CD4-positive, alpha-beta T cell treated with Interleukin-6 for 4 hours (primary cell): ENCODE results near the gene MTX2.

Experiments used
- DNase-seq: peaks from one replicate; pipeline ENCODE4 v3.0.0-alpha.2; 2020; ENCODE audit warnings: mixed read lengths

MTX2 gene

DNA sequence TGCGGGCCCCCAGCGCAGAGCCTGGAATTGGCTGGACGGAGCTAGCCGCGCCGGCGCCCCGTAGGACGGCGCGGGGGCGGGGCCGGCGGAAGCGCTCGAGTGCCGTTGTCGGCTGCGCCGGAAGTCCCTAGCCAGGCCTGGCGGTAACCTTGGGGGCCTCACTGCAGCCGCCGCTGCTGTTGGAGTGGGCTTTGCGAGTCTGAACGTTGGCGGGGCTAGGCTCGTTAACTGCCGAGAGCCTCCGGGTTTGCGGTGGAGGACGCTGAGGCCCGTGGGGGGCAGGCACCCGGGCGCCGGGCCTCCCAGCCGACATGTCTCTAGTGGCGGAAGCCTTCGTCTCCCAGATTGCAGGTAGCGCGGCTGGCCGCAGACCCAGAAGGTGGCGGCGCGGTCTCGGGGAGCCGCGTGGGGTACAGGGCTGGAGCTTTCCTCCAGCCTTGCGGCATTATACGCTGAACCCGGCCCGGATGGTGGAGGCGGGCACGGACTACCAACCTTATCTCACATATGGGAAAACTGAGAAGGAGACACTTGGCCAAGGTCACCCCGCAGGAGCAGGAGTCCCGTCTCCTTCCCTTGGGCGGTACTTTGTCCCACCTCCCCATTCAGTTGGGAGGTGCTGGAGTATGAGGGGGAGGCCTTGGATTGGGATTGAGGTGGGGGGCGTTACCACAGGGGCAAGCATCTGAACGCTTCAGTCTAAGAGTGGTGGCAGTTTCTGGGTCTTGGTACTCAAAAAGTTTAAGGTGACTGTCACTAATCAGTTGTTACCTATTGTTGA lies at the start of gene MTX2:
Gene MTX2 (plus strand): TSS at position 124 of the 781 bp plus-strand sequence. CDS start 188 bp downstream, at position 312.
- peak; percentile 74 for DNase-seq

DNA sequence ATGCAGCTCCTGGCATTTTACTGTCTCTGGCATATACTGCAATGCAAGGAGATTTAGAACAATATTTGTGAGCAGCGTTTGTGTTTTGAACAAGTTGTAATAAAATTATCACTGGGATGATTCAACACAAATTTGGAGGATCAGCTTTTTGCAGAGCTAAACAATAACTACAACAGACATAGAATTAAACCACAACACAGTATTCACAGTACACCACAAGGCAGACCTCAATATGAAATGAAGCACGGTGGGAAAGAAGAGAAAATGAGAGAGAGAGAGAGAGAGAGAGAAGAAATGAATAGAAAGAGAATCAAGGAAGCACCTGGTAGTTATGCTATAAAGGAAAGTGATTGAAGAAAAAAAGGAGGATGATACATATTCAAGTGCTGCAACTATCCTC lies 41.4 kb upstream of the MTX2 start:
- DNase-seq, result no peak

DNA sequence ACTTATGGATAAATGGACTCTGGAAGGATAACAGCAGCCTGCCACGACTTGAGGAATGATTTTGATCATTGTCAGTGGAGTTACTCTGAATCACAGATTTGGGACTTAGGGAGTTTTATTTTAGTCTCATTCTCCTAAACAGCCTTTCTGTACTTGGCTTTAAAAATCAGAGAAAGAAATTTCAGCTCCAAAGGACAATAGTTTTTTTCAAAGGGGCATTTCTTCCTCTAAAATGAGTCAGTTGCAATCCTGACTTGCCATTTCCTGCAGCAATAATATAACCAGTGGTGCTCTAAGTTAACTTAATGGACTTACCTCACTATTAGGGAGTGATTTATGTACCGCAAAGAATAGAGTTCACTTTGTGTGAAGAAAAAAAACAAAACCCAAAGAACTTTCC lies 35.1 kb upstream of the MTX2 start:
- no peak for DNase-seq

DNA sequence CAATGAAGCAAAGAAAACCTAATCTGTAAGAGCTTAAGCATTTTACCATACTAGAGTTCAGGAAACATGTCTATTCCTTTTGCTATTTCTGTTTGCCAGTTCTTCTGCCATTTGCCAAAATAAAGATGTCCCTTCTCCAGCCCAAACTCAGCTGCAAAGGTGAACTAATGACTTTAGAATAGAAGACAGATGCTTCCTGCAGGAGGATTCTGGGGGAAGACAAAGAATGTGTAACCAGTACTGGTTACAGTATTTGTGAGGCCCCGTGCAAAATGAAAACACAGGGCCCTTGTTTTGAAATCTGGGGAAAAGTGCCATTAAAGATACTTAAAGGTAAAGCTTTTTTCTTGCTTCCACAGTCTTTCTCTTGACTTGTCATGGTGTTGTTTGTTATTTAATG lies 34.3 kb upstream of the MTX2 start:
- no peak for DNase-seq

DNA sequence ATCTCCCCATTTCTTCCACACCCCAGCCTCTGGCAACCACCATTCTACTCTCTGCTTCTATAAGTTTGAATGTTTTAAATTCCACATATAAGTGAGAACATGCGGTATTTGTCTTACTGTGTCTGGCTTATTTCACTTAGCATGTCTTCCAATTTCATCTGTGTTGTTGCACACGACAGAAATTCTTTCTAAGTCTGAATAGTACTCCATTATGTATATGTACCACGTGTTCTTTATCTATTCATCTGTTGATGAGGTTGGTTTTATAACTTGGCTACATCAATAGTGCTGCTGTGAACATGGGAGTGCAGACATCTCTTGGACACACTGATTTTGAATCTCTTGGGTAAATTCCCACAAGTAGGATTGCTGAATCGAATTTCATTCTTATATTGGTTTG lies 31.8 kb upstream of the MTX2 start:
- DNase-seq, result no peak

DNA sequence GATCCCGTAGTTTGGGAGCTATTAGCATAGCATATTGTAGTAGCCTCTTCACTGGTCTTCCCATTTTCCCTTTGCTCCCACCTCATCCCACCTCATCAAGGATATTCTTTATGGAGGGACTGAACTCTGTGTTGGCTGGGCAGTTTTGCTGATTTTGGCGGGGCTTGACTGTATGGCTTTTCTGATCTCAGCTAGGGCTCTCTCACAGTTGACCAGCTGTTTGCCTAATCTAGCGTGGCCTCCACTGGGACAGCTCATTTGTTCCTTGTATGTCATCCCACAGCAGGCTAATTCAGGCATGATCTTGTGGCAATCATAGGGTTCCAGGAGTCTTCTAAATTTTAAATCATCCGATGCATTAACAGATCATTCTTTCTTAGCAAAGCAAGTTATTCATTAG lies 30.2 kb upstream of the MTX2 start:
- no peak for DNase-seq

DNA sequence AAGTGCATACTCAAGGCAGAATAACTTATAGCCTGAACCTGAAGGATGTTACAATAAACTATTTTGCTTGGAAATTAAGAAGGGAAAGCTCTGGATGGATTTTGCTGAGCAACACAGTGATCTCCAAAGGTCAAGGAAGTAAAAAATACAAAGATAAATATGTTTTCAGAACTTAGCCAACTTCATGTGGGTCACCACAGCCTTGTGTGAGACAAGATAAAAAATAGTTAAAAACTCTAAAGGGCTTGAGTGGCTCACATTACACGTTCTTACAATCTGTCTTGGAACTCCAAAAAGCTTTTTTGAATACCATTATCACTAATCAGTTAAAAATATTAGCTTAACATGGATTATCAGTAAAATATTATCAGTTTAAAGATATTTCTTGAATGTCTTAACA lies 28.9 kb upstream of the MTX2 start:
- no peak for DNase-seq

DNA sequence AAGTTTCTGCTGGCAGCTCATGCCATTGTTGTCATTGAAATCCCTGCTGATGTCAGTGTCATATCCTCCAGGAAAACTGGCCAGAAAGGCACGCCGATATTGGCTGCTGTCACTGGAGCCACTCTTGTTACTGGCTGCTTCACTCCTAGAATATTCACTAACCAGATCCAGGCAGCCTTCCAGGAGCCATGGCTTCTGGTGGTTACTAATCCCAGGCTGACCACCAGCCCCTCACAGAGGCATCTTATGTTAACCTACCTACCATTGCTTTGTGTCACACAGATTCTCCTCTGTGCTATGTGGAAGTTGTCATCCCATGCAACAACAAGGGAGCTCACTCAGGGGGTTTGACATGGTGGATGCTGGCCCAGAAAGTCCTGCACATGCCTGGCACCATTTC lies 27.0 kb upstream of the MTX2 start:
- DNase-seq, result no peak

DNA sequence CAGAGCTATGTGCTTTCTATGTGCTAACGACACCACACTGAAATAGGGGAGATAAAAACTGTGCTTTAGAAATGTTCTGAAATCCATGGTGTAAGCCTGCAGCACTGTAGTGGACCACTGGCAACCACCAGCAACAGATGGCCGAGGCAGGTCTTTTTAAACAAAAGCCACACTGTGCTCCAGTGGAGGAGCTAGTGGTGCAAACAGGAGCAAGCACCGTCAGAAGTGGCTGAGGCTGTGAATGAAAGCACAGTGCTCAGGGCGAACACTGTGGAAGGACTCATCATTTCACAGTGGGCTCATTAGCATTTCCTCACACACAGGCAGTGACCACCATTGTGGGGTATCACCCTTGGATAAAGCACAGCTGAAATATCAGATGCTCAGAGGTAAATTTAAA lies 22.9 kb upstream of the MTX2 start:
- DNase-seq, result no peak

DNA sequence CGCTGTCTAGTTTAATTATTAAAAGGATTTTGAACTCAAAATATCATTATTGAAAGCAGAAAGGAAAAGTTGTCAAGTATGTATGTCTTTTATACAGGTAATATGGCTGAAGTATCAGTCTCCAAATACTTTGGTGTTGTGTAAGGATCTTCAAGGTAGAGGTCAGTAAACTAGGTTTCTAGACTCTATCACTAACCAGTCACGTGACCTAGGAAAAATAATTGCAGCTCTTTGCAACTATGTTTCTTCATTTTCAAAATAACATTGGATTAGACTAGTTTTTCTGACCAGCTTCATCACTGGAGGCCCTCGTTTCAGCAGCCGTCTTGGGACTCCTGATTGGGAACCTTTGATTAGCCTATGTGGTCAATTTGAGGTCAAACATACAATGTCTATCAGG lies 21.4 kb upstream of the MTX2 start:
- no peak for DNase-seq

DNA sequence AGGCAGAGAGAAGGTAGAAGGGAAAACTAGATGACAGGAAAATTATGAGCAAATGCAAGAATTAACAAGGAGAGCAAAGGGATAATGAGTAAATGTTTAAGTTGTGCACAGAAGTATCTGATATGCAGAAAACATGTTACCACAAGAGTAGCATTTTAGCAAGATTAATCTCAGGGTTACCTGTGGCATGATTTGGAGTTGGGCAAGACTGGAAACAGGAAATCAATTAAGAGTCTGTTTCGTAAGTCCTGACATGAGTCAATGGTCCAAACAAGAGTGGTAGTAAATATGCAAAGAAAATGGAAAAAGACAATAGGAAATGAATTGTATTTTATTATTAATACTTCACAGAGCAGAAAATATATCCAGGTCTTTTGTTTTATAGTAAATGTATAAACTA lies 17.3 kb upstream of the MTX2 start:
- no peak for DNase-seq

DNA sequence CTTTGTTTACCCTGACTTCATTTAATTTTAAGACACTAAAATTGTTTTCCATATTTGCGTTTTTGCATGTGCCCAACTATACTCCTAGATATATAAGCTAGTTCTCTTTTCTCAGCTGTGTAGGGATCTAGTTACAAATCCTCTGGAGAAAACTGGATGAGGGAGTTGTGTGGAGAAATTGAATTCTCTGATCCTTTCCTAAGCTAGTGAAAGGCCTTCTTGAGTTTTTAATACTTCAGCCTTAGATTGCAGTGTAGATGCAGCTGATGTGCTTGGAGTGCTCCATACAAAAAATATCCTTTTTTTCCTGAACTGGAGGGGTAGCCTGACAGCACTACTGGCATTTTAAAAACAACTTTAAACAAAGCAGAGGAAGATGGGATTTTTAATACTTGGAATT lies 8.6 kb upstream of the MTX2 start:
- no peak for DNase-seq

DNA sequence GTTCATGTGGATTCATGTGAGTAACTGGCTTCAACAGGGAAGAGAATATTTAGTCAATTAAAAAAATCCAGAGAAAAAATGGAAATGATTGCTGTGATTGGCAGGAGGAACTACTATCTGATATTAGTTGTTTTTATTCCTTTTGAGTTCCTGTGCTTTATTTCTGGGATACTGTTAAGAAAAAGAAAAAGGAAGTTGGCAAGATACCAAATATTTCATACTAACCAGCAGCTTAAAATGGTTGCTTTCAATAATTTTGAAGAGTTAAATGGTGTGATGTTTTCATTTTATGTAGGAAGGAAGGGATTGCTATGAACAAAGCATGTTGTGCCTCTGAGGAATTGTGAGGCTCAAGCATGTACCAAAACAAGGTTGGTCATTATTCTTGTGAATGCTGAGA lies 8.1 kb upstream of the MTX2 start:
- no peak for DNase-seq

DNA sequence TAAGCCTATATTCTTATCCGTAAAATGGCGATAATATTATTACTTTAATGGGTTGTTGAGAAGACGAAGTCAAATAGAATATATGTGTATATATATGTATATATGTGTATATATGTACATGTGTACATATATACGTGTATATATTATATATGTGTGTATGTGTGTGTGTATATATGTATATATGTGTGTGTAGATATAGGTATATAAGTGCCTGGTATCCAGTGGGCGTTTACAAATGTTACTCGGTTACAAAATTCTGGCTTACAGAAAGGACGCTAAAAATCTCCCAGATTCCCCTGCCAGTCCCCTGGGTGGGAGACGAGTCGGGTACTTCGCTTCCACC lies 295 bp upstream of the MTX2 start:
- no peak for DNase-seq

DNA sequence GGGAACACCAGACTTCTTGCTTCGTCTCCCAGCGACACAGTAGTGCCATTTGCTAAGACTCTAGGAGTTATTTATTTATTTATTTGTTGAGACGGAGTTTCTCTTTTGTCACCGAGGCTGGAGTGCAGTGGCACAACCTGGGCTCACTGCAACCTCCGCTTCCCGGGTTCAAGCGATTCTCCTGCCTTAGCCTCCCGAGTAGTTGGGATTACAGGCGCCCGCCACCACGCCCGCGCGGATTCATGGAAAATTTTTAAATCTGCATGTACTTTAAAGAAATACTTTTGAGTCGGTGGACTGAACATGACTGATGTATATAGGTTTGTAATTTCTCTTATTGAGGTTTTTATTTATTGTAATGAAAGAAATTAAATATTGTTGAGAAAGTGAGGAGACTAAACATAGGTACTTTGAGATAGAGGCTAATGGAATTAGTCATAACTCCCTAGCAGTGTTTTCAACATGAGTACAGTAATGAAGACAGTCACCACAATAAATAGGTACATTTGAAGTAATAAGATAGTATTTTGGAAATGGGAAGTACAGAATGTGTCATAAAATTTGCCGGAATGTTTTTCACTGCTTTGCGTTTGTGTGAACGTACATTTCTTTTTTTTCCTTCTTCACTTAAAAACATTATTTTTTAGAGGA lies 983 bp downstream of the MTX2 start:
- no peak for DNase-seq

DNA sequence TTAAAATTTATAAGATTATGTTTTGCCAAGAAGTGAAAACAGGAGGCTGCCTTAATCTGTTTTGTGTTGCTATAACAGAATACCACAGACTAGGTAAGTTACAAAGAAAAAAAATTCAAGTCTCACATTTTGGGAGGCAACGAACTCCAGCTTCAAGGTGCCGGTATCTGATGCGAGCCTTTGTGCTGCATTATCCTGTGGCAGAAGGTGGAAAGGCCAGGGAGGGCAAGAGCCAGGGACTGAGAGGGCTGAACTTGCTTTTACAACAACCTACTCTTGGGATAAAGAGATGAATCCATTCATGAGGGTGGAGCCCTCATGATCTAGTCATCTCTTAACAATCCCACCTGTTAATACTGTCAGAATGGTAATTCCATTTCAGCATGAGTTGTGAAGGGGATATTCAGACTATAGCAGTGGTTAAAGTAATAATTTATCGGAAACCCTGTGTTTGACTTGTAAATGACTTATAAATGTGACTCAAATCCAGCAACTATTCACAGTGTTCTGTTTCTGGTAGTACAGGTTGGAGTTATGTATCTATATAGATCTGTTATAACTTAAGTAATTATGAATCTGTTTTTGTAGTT lies 3.7 kb downstream of the MTX2 start:
- no peak for DNase-seq

DNA sequence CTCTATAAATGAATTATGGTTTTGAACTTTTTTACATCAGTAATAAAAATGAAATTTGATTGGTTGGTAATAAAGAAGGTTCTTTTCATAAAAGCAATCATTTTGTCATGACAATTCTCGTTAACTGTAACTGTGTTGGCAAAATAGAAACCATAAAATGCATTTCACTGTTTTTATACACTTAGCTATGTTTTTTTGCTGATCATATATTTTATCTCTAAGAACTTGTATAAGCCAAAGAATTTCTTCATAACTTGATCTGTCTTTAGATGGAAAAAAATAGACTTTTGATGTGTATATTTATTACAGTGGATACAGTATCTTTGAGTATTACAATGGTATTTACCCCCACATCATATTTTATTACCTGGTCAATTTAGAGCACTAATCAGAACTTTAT lies 9.7 kb downstream of the MTX2 start:
- no peak for DNase-seq

DNA sequence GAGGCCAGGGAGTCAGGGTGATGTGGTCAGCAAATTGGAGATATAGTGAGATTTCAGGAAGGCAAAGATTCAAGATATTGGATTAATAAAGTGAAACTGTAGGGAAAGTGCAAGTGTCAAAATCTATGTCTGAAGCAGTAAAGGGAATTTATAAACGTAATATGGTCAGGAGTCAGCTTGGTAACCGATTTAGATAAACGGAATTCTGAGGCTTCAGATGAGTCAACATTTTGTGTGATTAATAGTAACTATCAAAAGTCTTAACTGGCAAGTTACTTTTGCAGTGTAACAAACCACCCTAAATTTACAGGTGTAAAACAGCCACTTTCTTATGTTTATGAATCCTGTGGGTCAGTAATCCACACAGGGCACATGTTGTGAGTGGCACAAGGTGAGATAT lies 10.9 kb downstream of the MTX2 start:
- no peak for DNase-seq

DNA sequence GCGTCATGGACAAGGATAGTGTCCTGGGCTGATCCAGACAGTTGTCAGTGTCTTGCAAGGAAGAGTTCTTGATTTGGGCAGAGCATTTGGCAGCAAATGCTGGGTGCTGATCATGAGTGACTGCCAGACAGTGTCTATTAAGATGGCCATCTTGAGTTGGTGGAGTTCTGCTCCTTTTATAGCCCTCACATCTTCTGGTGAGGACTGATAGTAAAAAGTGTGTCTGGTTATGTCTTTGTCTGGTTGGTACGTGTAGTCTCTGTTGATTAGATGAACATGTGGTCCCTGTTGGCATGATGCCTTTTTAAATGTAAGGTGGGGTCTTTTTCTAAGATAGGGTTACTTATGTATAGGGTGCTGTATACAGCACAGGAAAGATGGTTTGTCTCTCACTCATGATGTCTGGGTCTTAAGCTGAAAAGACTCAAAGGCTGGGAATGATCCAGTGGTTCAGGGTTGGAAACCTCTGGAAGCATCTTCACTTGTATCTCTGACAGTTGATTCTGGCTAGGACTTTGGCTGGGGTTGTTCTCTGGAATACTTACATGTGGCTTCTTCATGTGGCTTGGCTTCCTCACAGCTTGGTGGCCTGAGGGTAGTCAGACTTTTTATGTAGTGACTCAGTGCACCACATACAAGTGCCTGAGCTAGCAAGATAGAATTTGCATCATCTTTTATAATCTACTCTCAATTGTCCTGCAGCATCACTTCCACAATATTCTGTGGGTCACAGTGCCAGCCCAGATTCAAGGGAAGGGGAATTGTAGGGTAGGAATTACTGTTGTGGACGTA lies 11.8 kb downstream of the MTX2 start:
- no peak for DNase-seq

DNA sequence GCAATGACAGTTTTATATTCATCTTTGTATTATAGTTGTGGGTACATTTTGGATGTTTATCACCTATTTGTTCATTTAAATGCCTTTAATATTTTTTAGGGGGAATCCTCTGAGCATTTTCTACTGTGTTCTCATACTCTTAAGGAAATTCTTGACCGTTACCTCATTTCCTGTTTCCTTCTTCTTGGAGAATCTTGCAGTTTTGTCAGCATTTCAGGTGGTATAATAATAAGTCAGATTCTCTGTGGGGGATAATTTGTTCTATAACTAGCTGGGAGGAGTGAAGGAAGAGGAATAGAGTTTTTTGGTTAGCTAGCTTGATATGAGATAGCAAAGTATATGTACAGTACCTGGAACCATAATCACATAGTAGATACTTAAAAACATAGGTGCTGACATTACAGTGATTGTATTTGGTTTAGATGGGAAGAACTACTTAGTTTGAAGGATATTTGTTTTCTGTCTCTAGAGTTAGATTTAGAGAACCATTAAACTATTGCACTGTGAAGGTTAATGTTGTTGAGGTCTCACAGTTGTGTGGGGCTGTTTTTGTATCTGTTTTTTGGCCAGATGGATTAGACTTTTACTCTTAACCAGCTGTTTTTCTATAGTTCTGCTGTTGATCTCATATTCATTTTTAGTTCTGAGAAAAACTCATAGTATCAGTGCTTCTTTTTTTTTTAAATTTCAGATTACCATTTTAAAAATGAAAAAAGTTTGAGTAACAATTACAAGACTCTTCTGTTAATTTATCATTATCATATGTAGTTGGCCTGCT lies 14.2 kb downstream of the MTX2 start:
- DNase-seq, result no peak

DNA sequence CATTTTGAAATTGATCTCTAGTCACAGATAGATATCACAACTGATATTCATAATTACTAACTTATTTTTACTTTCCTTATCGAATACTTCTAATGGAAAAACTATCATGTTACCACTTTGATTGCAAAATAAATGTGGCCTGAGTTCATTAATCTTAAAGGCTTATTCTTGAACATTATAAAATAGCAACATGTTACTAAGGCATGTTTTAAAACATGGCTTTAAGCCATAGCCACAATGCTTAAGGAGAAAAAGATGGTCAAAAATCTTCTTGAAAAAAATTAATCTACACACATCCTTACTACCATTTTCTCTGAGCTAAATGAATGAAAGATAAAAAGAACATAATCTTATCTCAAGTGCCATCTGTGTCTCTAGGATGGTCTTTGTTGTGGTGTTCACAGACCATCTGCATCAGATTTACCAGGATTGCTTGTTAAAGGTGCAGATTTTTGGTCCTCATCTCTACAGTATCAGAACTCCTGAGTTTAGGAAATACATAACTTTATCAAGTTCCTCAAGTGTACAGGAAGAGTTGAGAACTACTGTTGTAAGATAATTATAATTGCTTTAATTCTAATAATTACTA lies 15.3 kb downstream of the MTX2 start:
- no peak for DNase-seq

DNA sequence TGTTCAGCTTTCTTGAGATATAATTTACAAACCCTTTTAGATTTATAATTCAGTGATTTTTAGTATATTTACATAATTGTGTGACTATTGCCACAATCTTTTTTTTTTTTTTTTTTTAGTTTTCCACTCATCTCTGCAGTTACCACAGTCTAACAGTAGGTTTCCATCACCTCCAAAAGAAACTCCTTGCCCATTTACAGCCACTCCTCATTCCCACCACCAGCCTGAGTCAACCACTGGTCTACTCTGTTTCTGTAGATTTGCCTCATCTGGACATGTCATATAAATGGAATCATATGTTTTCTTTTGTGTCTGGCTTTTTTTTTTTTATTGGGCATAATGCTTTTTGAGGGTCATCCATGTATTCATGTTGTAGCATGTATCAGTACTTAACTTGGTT lies 16.1 kb downstream of the MTX2 start:
- no peak for DNase-seq

DNA sequence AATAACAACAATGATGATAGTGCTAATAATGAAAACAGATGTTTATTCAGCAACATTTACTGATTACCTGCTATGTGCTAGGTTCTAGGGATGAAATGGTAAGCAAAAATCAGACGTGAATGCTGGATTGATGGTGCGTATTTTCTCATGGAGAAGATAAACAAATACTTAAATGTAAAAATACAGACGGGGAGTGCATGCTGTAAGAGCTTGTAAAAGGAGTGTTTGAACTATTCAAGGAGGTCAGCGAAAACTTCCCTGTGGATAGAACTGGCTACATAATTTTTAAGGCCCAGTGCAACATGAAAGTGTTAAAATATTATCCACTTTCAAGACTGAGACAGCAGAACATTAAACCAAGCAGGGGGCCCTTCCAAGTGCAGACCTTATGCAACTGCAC lies 22.1 kb downstream of the MTX2 start:
- DNase-seq, result no peak
